GM23248 (cell line): ENCODE measurements around the gene ISG15.

Experiments used
- EZH2 ChIP-seq: fragments of 200-600 bp; sonication (generic); IDR thresholded peaks from 2 replicates; pipeline ENCODE4 v1.6.1; 2018; ENCODE audit warnings: antibody characterized with exemption, mild to moderate bottlenecking; ENCODE audit not compliant: insufficient read depth, poor library complexity, severe bottlenecking
- EZH2phosphoT487 ChIP-seq: fragments of 200-600 bp; sonication (generic); IDR thresholded peaks from 2 replicates; pipeline ENCODE4 v1.6.1; 2018; ENCODE audit warnings: antibody characterized with exemption, moderate library complexity, mild to moderate bottlenecking, low read depth; ENCODE audit not compliant: insufficient read depth

- TF ChIP-seq EZH2 (no peak), EZH2phosphoT487 (no peak)
Measured at GRCh38 chr1:1026599-1027413, 13.5 kb downstream of the ISG15 start.
